NCI-H2196 (cell line): ENCODE data around the gene B3GALNT2.

Experiments used
- DNase-seq: peaks from one replicate; lab custom pipeline; 2025; ENCODE audit not compliant: unreplicated experiment; lab: John Stamatoyannopoulos, UW

Gene B3GALNT2

DNA sequence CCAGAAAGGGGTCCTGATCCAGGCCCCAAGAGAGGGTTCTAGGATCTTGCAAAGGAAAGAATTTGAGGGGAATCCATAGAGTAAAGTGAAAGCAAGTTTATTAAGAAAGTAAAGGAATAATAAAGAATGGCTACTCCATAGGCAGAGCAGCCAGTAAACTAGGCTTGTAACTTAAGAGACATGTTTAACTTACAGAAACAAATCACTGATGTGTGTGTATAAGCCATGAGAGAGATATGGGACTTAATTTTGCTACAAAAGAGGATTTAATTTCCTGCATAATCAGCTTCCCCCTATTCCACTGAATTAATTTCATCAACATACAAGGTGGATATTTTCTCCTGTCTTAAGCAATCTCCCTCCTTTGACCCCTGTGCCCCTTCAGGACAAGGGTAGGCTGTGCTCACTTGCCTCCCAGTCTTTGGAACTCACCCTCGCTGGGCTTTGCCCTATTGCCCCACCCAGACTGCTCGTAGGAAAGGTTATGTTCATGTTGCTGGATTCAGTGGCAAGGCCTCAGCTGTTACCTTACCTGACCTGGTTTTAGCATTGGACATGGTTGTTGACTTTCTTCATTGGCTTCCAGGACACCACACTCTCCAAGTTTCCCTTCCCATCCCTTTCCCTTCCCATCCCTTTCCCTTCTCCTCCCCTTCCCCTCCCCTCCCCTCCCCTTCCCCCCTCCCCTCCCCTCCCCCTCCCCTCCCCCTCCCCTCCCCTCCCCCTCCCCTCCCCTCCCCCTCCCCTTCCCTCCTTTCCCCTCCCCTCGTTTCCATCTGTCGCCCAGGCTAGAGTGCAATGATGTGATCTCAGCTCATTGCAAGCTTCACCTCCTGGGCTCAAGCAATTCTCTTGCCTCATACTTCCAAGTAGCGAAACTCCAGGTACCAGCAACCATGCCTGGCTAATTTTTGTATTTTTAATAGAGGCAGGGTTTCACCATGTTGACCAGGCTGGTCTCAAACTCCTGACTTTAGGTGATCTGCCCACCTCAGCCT is 92.5 kb downstream of the B3GALNT2 start:
- peak; percentile 1 for DNase-seq

GRCh38 chr1:235410467-235410866 is 93.8 kb downstream of the B3GALNT2 start:
- DNase-seq, result no peak

GRCh38 chr1:235409042-235409820 is 95.0 kb downstream of the B3GALNT2 start:
- DNase-seq, result no peak

DNA sequence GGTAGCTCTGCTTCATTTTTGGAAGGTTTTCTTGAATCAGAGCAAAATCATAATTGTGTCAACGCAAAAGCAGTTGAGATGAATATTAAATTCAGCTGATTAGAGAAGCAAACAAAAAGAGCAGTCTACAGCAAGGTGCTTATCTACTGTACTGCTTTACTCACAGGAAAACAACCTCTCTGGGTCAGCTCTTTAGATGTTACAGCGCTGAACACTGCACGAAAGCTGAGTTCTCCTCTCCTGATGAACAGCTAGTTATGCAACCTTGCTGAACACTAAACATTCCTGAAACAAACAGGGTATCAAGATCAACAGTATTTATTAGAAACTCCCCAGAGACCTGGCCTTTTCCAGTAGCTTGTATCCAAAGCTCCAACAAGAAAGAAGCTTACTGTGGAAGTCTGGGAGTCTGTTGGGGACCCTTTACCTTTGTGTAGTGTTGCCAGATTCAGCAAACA is 95.7 kb downstream of the B3GALNT2 start:
- DNase-seq, result no peak

- DNase-seq, result no peak
Measured at GRCh38 chr1:235407419-235407818, 96.8 kb downstream of the B3GALNT2 start.

GRCh38 chr1:235404190-235404589 is 100.1 kb downstream of the B3GALNT2 start:
- no peak for DNase-seq

DNA sequence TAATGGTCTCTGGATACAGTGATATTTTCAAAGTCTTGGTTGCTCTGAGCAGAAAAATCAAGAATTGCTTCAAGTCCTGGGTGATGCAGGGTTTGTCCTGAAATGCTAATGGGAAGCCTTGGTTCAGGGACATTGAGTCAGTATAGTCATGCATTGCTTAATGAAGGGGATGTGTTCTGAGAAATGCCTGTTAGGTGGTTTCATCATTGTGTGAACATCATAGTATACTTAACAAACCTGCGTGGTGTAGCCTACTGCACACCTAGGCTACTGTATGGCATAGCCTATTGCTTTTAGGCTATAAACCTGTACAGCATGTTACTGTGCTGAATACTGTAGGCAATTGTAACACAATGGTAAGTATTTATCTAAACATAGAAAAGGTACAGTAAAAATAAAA is 100.7 kb downstream of the B3GALNT2 start:
- no peak for DNase-seq

DNA sequence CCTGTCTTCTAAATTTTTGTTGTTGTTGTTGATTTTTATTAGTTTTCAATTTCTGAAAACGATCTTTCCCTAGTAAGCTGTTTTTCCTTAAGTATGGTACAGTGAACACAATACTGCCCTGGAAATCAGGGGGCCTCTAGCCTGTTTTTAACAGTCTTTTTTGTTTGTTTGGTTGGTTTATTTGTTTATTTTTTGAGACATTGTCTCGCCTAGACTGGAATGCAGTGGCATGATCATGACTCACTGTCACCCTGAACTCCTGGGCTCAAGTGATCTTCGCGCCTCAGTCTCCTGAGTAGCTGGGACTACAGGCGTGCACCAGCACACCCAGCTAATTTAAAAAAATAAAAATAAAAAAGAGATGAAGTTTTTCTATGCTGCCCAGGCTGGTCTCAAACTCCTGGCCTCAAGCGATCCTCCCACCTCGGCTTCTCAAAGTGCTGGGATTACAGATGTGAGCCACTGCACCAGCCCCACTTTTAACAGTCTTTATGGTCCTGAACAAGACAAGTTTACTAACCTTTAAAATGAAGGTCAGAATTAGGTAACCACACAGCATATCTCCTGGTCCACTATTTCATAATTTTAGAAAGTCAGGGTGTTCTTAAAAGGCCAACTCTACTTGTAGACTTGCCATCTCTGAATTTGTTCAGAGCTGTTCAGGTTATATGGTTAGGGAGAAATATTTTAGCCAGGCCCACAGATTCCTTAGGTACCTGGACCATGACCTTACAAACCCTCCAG is 101.6 kb downstream of the B3GALNT2 start:
- no peak for DNase-seq

DNA sequence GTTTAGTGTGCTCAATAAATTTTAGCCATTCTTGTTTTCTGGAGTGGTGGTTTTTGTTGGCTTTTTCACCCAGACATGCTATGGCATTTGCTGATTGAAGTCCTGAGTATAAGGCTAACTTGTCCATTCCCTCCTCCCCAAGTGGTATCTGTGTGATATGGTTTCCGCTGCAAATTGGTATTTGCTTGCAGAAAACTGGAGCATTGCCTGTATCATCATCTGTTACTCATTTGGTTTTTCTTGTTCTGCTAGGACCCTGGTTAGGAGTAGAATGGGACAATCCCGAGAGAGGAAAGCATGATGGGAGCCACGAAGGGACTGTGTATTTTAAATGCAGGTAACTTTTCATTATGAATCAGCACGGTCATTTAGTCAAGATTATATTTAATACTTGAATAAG is 103.0 kb downstream of the B3GALNT2 start:
- no peak for DNase-seq
